Neural cell (in vitro differentiated cells): ENCODE results near the gene OVCA2. TPM values are rescaled to one million over a fixed set of nuclear protein-coding genes. Genes with fewer than 3 reads are reported as not detected.

Source experiments
- H2AFZ ChIP-seq: fragments of 200-600, 300-800 bp; sonication (generic), shearing (Covaris generic); 2 replicates; pipeline ENCODE4 v1.6.0; 2014; ENCODE audit warnings: low read depth, mild to moderate bottlenecking, antibody characterized with exemption, low read length, moderate library complexity
- H3F3A ChIP-seq: fragments of 200-600 bp; shearing (Covaris generic); 2 replicates; pipeline ENCODE4 v1.6.1; 2016; ENCODE audit warnings: mild to moderate bottlenecking, moderate library complexity, mixed read lengths, antibody characterized with exemption, low read length; ENCODE audit not compliant: insufficient read depth, poor library complexity, severe bottlenecking
- H3K27ac ChIP-seq: fragments of 200-600, 300-800 bp; sonication (generic), shearing (Covaris generic); 2 replicates; pipeline ENCODE4 v1.5.1; 2014; ENCODE audit warnings: mild to moderate bottlenecking, low read length, moderate library complexity
- H3K27me3 ChIP-seq: fragments of 300-800, 200-600 bp; sonication (generic), shearing (Covaris generic); 2 replicates; pipeline ENCODE4 v1.6.0; 2014; ENCODE audit warnings: mild to moderate bottlenecking, low read depth, low read length, moderate library complexity; ENCODE audit not compliant: insufficient read depth
- H3K36me3 ChIP-seq: fragments of 300-800, 200-600 bp; sonication (generic), shearing (Covaris generic); 2 replicates; pipeline ENCODE4 v1.5.1; 2014; ENCODE audit warnings: mild to moderate bottlenecking, antibody characterized with exemption, low read length, moderate library complexity; ENCODE audit not compliant: insufficient read depth
- H3K4me2 ChIP-seq: fragments of 300-800, 200-600 bp; sonication (generic), shearing (Covaris generic); 2 replicates; pipeline ENCODE4 v1.6.0; 2014; ENCODE audit warnings: mild to moderate bottlenecking, low read length
- H3K4me3 ChIP-seq: fragments of 300-800, 200-600 bp; sonication (generic), shearing (Covaris generic); 2 replicates; pipeline ENCODE4 v1.5.1; 2014; ENCODE audit warnings: mild to moderate bottlenecking, low read length, moderate library complexity
- H3K79me2 ChIP-seq: fragments of 200-600 bp; shearing (Covaris generic); replicated peaks from 2 replicates; pipeline ENCODE4 v1.6.0; 2014; ENCODE audit warnings: mild to moderate bottlenecking, low read length, moderate library complexity; ENCODE audit not compliant: insufficient read depth
- H3K9ac ChIP-seq: fragments of 300-800, 200-600 bp; sonication (generic), shearing (Covaris generic); 2 replicates; pipeline ENCODE4 v1.6.1; 2016; ENCODE audit warnings: mild to moderate bottlenecking, low read length, mixed read lengths
- H3K9me2 ChIP-seq: fragments of 200-600 bp; shearing (Covaris generic); 2 replicates; pipeline ENCODE4 v1.6.1; 2016; ENCODE audit warnings: mild to moderate bottlenecking, low read length, mixed read lengths; ENCODE audit not compliant: insufficient read depth
- H3K9me3 ChIP-seq: fragments of 200-600, 300-800 bp; sonication (generic), shearing (Covaris generic); 2 replicates; pipeline ENCODE4 v1.6.1; 2016; ENCODE audit warnings: mild to moderate bottlenecking, mixed run types, low read length, moderate library complexity, mixed read lengths
- H4K20me1 ChIP-seq: fragments of 200-600 bp; shearing (Covaris generic); 2 replicates; pipeline ENCODE4 v1.6.1; 2016; ENCODE audit warnings: mild to moderate bottlenecking, mixed run types; ENCODE audit not compliant: insufficient read depth
- EP300 ChIP-seq: fragments of 450-650 bp; conservative IDR thresholded peaks from 2 replicates; pipeline ENCODE4 v1.6.1; 2014; ENCODE audit warnings: antibody characterized with exemption, mild to moderate bottlenecking, moderate library complexity; ENCODE audit not compliant: poor library complexity, severe bottlenecking
- EZH2 ChIP-seq: fragments of 200-600, 300-800 bp; shearing (Covaris generic), sonication (generic); IDR thresholded peaks from 2 replicates; pipeline ENCODE4 v1.6.1; 2014; ENCODE audit warnings: antibody characterized with exemption, low read length, borderline replicate concordance, mild to moderate bottlenecking; ENCODE audit not compliant: insufficient read depth, poor library complexity, severe bottlenecking
- MXI1 ChIP-seq: fragments of 450-650 bp; conservative IDR thresholded peaks from 2 replicates; pipeline ENCODE4 v1.6.1; 2014; ENCODE audit warnings: antibody characterized with exemption, mild to moderate bottlenecking; ENCODE audit not compliant: poor library complexity, severe bottlenecking
- POLR2AphosphoS5 ChIP-seq: IDR thresholded peaks from 2 replicates; pipeline ENCODE4 v1.6.1; 2012
- RAD21 ChIP-seq: fragments of 450-650 bp; conservative IDR thresholded peaks from 2 replicates; pipeline ENCODE4 v1.6.1; 2014; ENCODE audit warnings: antibody characterized with exemption, mild to moderate bottlenecking, moderate library complexity
- SMC3 ChIP-seq: fragments of 450-650 bp; conservative IDR thresholded peaks from 2 replicates; pipeline ENCODE4 v1.6.1; 2014; ENCODE audit warnings: antibody characterized with exemption, mild to moderate bottlenecking, moderate library complexity; ENCODE audit not compliant: poor library complexity
- TAF1 ChIP-seq: IDR thresholded peaks from 2 replicates; pipeline ENCODE4 v1.6.1; 2012; ENCODE audit warnings: low read depth
- polyA plus RNA-seq: library from polyadenylated mRNA; depleted of rRNA; stranded (reverse); fragments of >200 nt; gene quantifications from 2 replicates; pipeline ENCODE4 v1.2.3, GENCODE V29; 2014
- TF ChIP-seq, protein P1 (sequence below): IDR thresholded peaks from 2 replicates; pipeline ENCODE4 v1.6.1; 2012; ENCODE audit warnings: borderline replicate concordance
- TF ChIP-seq, protein P2 (sequence below): fragments of 450-650 bp; IDR thresholded peaks from 2 replicates; pipeline ENCODE4 v1.5.1; 2014; ENCODE audit warnings: antibody characterized with exemption, mild to moderate bottlenecking, moderate library complexity; ENCODE audit not compliant: poor library complexity, severe bottlenecking

The OVCA2 gene
- polyA plus RNA-seq, 1 donor from 2014 or later: 54.4 TPM

DNA sequence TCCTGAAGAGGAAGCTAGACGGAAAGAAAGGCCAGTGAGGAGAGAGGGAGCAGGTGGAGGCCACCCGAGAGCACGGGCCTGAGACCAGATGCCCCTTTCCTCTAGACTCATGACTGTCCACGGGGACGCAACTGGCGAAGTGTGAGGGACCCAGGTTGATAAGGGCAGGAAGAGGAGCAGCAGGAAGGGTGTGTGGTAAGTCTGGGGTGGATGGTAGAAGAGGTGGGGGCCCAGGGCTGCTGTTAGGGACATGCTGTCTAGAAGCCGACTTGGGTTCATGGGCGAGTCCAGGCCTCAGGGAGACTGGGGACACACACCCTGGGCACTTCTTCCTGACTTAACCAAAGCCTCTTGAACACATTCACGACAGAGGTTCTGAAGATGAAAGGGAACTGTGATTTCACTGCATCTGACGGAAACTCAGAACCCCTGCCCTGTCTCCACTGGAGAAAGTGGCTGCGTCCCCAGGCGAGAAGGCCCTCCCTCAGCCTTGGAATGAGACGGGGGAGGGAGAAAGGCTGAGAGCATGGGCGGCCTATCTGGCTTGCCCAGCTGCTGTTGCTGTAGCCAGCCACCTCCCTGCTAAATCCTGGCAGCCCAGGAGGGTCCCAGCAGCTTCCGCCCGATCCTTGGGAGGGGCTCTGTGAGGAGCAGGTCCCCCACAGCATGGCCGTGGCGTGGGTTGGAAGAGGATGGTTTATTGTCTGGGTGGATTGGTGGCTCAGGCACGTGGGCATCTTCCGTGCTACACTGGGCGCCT lies 19.0 kb downstream of the OVCA2 start:
- H3K79me2 ChIP-seq: no peaks in the 10 kb centered on the region
- H3K4me2 ChIP-seq: no peak overlapping the region
- H3K27ac ChIP-seq: no peak overlapping the region
- H3F3A ChIP-seq: no peaks in the 10 kb centered on the region
- H3K4me3 ChIP-seq: no peak overlapping the region
- no peak overlapping the region for H2AFZ ChIP-seq
- H3K9ac ChIP-seq: no peak overlapping the region
- H3K36me3 ChIP-seq: no peaks in the 10 kb centered on the region
- no peaks in the 10 kb centered on the region for H4K20me1 ChIP-seq
- peaks cover 5% of the 10 kb centered on the region for H3K9me3 ChIP-seq
- H3K27me3 ChIP-seq: peaks cover 50% of the 10 kb centered on the region
- TF ChIP-seq SMC3 (no peak), POLR2AphosphoS5 (no peak), TAF1 (no peak), MXI1 (no peak), EZH2 (no peak), RAD21 (no peak), EP300 (no peak)
- TF ChIP-seq, protein P1, sequence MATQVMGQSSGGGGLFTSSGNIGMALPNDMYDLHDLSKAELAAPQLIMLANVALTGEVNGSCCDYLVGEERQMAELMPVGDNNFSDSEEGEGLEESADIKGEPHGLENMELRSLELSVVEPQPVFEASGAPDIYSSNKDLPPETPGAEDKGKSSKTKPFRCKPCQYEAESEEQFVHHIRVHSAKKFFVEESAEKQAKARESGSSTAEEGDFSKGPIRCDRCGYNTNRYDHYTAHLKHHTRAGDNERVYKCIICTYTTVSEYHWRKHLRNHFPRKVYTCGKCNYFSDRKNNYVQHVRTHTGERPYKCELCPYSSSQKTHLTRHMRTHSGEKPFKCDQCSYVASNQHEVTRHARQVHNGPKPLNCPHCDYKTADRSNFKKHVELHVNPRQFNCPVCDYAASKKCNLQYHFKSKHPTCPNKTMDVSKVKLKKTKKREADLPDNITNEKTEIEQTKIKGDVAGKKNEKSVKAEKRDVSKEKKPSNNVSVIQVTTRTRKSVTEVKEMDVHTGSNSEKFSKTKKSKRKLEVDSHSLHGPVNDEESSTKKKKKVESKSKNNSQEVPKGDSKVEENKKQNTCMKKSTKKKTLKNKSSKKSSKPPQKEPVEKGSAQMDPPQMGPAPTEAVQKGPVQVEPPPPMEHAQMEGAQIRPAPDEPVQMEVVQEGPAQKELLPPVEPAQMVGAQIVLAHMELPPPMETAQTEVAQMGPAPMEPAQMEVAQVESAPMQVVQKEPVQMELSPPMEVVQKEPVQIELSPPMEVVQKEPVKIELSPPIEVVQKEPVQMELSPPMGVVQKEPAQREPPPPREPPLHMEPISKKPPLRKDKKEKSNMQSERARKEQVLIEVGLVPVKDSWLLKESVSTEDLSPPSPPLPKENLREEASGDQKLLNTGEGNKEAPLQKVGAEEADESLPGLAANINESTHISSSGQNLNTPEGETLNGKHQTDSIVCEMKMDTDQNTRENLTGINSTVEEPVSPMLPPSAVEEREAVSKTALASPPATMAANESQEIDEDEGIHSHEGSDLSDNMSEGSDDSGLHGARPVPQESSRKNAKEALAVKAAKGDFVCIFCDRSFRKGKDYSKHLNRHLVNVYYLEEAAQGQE: no peak
- TF ChIP-seq, protein P2, sequence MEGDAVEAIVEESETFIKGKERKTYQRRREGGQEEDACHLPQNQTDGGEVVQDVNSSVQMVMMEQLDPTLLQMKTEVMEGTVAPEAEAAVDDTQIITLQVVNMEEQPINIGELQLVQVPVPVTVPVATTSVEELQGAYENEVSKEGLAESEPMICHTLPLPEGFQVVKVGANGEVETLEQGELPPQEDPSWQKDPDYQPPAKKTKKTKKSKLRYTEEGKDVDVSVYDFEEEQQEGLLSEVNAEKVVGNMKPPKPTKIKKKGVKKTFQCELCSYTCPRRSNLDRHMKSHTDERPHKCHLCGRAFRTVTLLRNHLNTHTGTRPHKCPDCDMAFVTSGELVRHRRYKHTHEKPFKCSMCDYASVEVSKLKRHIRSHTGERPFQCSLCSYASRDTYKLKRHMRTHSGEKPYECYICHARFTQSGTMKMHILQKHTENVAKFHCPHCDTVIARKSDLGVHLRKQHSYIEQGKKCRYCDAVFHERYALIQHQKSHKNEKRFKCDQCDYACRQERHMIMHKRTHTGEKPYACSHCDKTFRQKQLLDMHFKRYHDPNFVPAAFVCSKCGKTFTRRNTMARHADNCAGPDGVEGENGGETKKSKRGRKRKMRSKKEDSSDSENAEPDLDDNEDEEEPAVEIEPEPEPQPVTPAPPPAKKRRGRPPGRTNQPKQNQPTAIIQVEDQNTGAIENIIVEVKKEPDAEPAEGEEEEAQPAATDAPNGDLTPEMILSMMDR: no peak
- no peaks in the 10 kb centered on the region for H3K9me2 ChIP-seq

DNA sequence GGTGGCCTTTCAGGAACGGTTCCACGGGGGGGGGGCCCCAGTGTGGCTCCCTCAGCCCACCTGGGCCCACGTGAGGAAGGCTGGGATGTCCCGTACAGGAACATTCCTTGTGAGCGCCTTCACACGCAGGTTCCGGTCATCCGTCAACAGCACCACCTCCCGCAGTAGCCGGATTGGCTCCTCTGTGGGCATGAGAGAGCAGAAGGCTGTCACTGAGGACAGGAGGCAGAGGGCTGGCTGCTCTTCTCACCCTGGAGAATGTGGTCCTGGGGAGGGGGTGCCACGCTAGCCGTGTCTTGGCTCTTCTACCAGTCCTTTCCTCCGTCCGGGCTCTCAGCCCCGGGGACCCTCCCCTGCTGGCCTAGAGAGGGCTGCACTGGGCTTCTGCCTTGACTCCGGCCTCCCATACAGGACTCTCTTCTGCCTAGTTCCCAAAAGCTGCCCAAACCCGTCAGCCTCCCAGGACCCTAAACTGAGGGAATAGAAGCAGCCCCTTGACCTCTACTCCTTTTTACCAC lies 19.7 kb downstream of the OVCA2 start:
- H3K4me3 ChIP-seq: no peak overlapping the region
- H3K9me2 ChIP-seq: no peaks in the 10 kb centered on the region
- H4K20me1 ChIP-seq: no peaks in the 10 kb centered on the region
- H3K9ac ChIP-seq: no peak overlapping the region
- H2AFZ ChIP-seq: no peak overlapping the region
- H3K9me3 ChIP-seq: peaks cover 5% of the 10 kb centered on the region
- no peak overlapping the region for H3K4me2 ChIP-seq
- H3K36me3 ChIP-seq: no peaks in the 10 kb centered on the region
- no peaks in the 10 kb centered on the region for H3F3A ChIP-seq
- peaks cover 45% of the 10 kb centered on the region for H3K27me3 ChIP-seq
- no peak overlapping the region for H3K27ac ChIP-seq
- no peaks in the 10 kb centered on the region for H3K79me2 ChIP-seq
- TF ChIP-seq, protein P2: no peak
- TF ChIP-seq EP300 (no peak), POLR2AphosphoS5 (no peak), MXI1 (no peak), RAD21 (no peak), TAF1 (no peak), EZH2 (no peak), SMC3 (no peak)
- TF ChIP-seq, protein P1: no peak
